Adrenal gland (tissue), 5 donors: ENCODE results near the gene GBA3.

ENCODE experiments used
- POLR2A ChIP-seq, 2 donors: fragments of 450-650 bp; IDR thresholded peaks; one replicate each; pipeline ENCODE4 v1.6.1; 2017; ENCODE audit warnings: antibody characterized with exemption in 2 of 2, mild to moderate bottlenecking in 2 of 2, moderate library complexity in 1 of 2
- TF ChIP-seq, protein P1 (sequence below), 6 experiments: fragments of 450-650 bp in 4 of 6; fragments of 200-600 bp in 2 of 6; sonication (generic) in 1 of 6; IDR thresholded peaks; 1 replicate in 5 of 6; 2 replicates in 1 of 6; pipeline versions ENCODE4 v1.5.1 to v1.8.0; 2016 to 2021; ENCODE audit warnings: antibody characterized with exemption in 6 of 6, mild to moderate bottlenecking in 2 of 6, moderate library complexity in 1 of 6
- donor health status: DM: no; HTN: no; CAD: no.

DNA sequence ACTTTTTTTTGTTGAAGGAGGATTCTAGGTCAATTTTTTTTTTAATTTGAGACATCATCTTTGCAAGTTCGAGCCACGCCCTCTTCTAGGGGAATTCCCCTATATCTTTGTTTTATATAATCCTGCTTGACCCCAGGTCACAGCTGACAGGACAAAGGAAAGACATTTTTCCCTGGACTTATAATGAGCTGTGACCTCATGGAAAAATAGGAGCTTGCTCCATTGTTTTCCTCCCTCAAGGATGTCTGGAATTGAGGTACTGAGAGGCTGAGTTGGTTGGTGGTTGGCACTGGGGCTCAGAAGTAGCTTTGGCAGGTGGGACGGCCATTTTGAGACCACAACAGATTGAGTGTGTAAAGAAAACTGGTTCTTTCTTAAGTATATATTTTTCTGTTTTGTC, 49.0 kb downstream of the GBA3 start:
- TF ChIP-seq, protein P1, sequence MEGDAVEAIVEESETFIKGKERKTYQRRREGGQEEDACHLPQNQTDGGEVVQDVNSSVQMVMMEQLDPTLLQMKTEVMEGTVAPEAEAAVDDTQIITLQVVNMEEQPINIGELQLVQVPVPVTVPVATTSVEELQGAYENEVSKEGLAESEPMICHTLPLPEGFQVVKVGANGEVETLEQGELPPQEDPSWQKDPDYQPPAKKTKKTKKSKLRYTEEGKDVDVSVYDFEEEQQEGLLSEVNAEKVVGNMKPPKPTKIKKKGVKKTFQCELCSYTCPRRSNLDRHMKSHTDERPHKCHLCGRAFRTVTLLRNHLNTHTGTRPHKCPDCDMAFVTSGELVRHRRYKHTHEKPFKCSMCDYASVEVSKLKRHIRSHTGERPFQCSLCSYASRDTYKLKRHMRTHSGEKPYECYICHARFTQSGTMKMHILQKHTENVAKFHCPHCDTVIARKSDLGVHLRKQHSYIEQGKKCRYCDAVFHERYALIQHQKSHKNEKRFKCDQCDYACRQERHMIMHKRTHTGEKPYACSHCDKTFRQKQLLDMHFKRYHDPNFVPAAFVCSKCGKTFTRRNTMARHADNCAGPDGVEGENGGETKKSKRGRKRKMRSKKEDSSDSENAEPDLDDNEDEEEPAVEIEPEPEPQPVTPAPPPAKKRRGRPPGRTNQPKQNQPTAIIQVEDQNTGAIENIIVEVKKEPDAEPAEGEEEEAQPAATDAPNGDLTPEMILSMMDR (IDR thresholded peaks at IDR 0.05) = no peak
- TF ChIP-seq POLR2A (IDR thresholded peaks at IDR 0.05) = no peak
